GM12878 (cell line): ENCODE measurements around the gene PAX4.

Experiments used
- BRCA1 ChIP-seq: IDR thresholded peaks from 2 replicates; pipeline ENCODE4 v1.6.1; 2011; ENCODE audit warnings: low read depth, low read length, improper control_type of control experiment
- CHD2 ChIP-seq: IDR thresholded peaks from 2 replicates; pipeline ENCODE4 v1.6.1; 2011; ENCODE audit warnings: low read depth, low read length, improper control_type of control experiment, borderline replicate concordance
- CTCF ChIP-seq, 3 experiments: IDR thresholded peaks in 2 of 3; conservative IDR thresholded peaks in 1 of 3; 2 replicates each; pipeline ENCODE4 v1.5.1; 2011; ENCODE audit warnings: low read depth in 3 of 3, low read length in 3 of 3, mild to moderate bottlenecking in 3 of 3, control low read depth in 2 of 3, moderate library complexity in 2 of 3, inconsistent platforms in 1 of 3, mixed read lengths in 1 of 3; ENCODE audit not compliant: control insufficient read depth in 2 of 3, insufficient read depth in 1 of 3; ENCODE audit errors: extremely low read depth in 1 of 3
- E2F8 ChIP-seq: fragments of 450-650 bp; IDR thresholded peaks from 2 replicates; pipeline ENCODE4 v1.6.1; 2018; ENCODE audit warnings: mild to moderate bottlenecking, low read depth, moderate library complexity; ENCODE audit not compliant: partially characterized antibody
- EZH2 ChIP-seq: IDR thresholded peaks from 2 replicates; pipeline ENCODE4 v1.6.1; 2012; ENCODE audit warnings: low read depth, mild to moderate bottlenecking, control low read depth, inconsistent platforms, low read length, borderline replicate concordance; ENCODE audit not compliant: control insufficient read depth
- KDM1A ChIP-seq: fragments of 200-600 bp; sonication (generic); IDR thresholded peaks from 2 replicates; pipeline ENCODE4 v1.6.1; 2016; ENCODE audit warnings: borderline replicate concordance
- MAX ChIP-seq: IDR thresholded peaks from 2 replicates; pipeline ENCODE4 v1.6.1; 2012; ENCODE audit warnings: low read depth, low read length, improper control_type of control experiment
- POLR2AphosphoS5 ChIP-seq: IDR thresholded peaks from 2 replicates; pipeline ENCODE4 v1.6.1; 2011; ENCODE audit warnings: mild to moderate bottlenecking, low read length, inconsistent platforms
- SP1 ChIP-seq: IDR thresholded peaks from one replicate; pipeline ENCODE4 v1.6.1; 2011; ENCODE audit warnings: low read depth, low read length
- ZBTB11 ChIP-seq: fragments of 450-650 bp; formaldehyde crosslinking; IDR thresholded peaks from 2 replicates; pipeline ENCODE4 v1.5.0; 2022; ENCODE audit warnings: mild to moderate bottlenecking, missing genetic modification characterization

- TF ChIP-seq MAX: no peak
- TF ChIP-seq EZH2: no peak
- TF ChIP-seq CTCF (IDR thresholded peaks at IDR 0.05 in 2 of 3, conservative IDR thresholded peaks at IDR 0.05 in 1 of 3; ENCODE audit: control insufficient read depth in 2 of 3, extremely low read depth in 1 of 3, insufficient read depth in 1 of 3, low read depth in 3 of 3, low read length in 3 of 3): no peak
- TF ChIP-seq BRCA1: no peak
- TF ChIP-seq SP1: no peak
- TF ChIP-seq KDM1A: no peak
- TF ChIP-seq ZBTB11 (CRISPR knock-in tag): no peak
- TF ChIP-seq POLR2AphosphoS5: no peak
- no peak for TF ChIP-seq CHD2
- no peak for TF ChIP-seq E2F8
Measured at GRCh38 chr7:127600885-127601284, 17.1 kb downstream of the PAX4 start.
